Astrocyte (in vitro differentiated cells and primary cell): ENCODE measurements around the gene ZNF408. TPM values are rescaled to one million over a fixed set of nuclear protein-coding genes. Genes with fewer than 3 reads are reported as not detected.

ENCODE experiments used
- DNase-seq: peaks from one replicate; pipeline ENCODE4 v3.0.0-alpha.2; 2010; ENCODE audit warnings: low read depth
- FAIRE-seq: peaks from 2 replicates; lab custom pipeline; 2011; peaks lifted over from hg19 to GRCh38; lab: Jason Lieb, UNC
- H2AFZ ChIP-seq: 2 replicates; pipeline ENCODE4 v1.6.0; 2012; ENCODE audit warnings: low read depth, low read length, inconsistent platforms
- H3K27ac ChIP-seq: 2 replicates; pipeline ENCODE4 v1.5.1; 2011; ENCODE audit warnings: low read depth, low read length, inconsistent platforms
- H3K27me3 ChIP-seq: 2 replicates; pipeline ENCODE4 v1.6.0; 2011; ENCODE audit warnings: low read length, inconsistent platforms; ENCODE audit not compliant: insufficient read depth
- H3K36me3 ChIP-seq: 2 replicates; pipeline ENCODE4 v1.5.1; 2011; ENCODE audit warnings: low read length, inconsistent platforms; ENCODE audit not compliant: insufficient read depth
- H3K4me1 ChIP-seq: 2 replicates; pipeline ENCODE4 v1.5.1; 2011; ENCODE audit warnings: low read length, inconsistent platforms; ENCODE audit not compliant: insufficient read depth
- H3K4me2 ChIP-seq: 2 replicates; pipeline ENCODE4 v1.6.0; 2012; ENCODE audit warnings: low read length, inconsistent platforms
- H3K4me3 ChIP-seq: 2 replicates; pipeline ENCODE4 v1.5.1; 2011; ENCODE audit warnings: low read depth, mild to moderate bottlenecking, low read length, inconsistent platforms; ENCODE audit not compliant: insufficient read depth
- H3K79me2 ChIP-seq: 2 replicates; pipeline ENCODE4 v1.6.0; 2012; ENCODE audit warnings: mild to moderate bottlenecking, low read length, inconsistent platforms; ENCODE audit not compliant: insufficient read depth
- H3K9ac ChIP-seq: 2 replicates; pipeline ENCODE4 v1.6.0; 2012; ENCODE audit warnings: mild to moderate bottlenecking, low read length, inconsistent platforms
- H3K9me3 ChIP-seq: 2 replicates; pipeline ENCODE4 v1.5.1; 2012; ENCODE audit warnings: low read depth, mild to moderate bottlenecking, low read length, inconsistent platforms; ENCODE audit not compliant: insufficient read depth
- H4K20me1 ChIP-seq: 2 replicates; pipeline ENCODE4 v1.6.0; 2012; ENCODE audit warnings: low read length, inconsistent platforms; ENCODE audit not compliant: insufficient read depth
- H3K27ac Mint-ChIP-seq: one replicate; pipeline ENCODE4 v1.8.0; 2021; ENCODE audit warnings: mild to moderate bottlenecking, mixed read lengths; ENCODE audit not compliant: unreplicated experiment
- H3K27me3 Mint-ChIP-seq: one replicate; pipeline ENCODE4 v1.8.0; 2021; ENCODE audit warnings: low read depth, mixed read lengths; ENCODE audit not compliant: unreplicated experiment
- H3K36me3 Mint-ChIP-seq: one replicate; pipeline ENCODE4 v1.8.0; 2021; ENCODE audit warnings: low read depth, mixed read lengths; ENCODE audit not compliant: unreplicated experiment
- H3K4me1 Mint-ChIP-seq: one replicate; pipeline ENCODE4 v1.8.0; 2021; ENCODE audit warnings: low read depth, mixed read lengths; ENCODE audit not compliant: unreplicated experiment
- H3K4me3 Mint-ChIP-seq: one replicate; pipeline ENCODE4 v1.8.0; 2021; ENCODE audit warnings: mild to moderate bottlenecking, moderate library complexity, mixed read lengths; ENCODE audit not compliant: unreplicated experiment
- H3K9me3 Mint-ChIP-seq: one replicate; pipeline ENCODE4 v1.8.0; 2021; ENCODE audit warnings: mild to moderate bottlenecking, mixed read lengths; ENCODE audit not compliant: unreplicated experiment
- EZH2 ChIP-seq: IDR thresholded peaks from 2 replicates; pipeline ENCODE4 v1.6.1; 2012; ENCODE audit warnings: mild to moderate bottlenecking, low read length, inconsistent platforms; ENCODE audit not compliant: insufficient read depth
- total RNA-seq: library from RNA; stranded (reverse); gene quantifications from 2 replicates; pipeline ENCODE4 v1.2.1, GENCODE V29; 2021
- TF ChIP-seq, protein P1 (sequence below): IDR thresholded peaks from 2 replicates; pipeline ENCODE4 v1.5.1; 2011; ENCODE audit warnings: low read depth, mild to moderate bottlenecking, inconsistent platforms, low read length, moderate library complexity; ENCODE audit not compliant: insufficient read depth

ZNF408 gene
- total RNA-seq, 1 donor from 2014 or later: 18.3 TPM

DNA sequence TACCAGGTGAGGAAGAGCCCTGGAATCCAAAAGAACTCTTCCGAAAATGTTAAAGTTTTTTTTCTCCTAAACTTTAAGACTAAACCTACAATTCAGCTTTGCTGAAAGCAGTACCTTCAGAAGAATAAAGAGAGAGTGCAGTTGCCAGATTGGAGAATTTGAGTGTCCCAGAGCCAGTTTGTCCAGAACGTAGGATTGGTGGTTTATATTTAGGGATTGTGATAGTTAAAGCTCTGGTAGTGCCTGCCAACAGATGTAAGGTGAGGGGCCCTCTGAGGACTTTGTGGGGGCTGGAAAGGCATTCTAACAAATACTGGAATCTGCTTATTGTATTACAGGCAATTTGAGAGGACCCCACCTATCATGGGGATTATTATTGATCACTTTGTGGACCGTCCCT is 43.6 kb upstream of the ZNF408 start:
- H3K36me3 Mint-ChIP-seq: peaks cover 25% of the 10 kb centered on the region
- no peak for FAIRE-seq

DNA sequence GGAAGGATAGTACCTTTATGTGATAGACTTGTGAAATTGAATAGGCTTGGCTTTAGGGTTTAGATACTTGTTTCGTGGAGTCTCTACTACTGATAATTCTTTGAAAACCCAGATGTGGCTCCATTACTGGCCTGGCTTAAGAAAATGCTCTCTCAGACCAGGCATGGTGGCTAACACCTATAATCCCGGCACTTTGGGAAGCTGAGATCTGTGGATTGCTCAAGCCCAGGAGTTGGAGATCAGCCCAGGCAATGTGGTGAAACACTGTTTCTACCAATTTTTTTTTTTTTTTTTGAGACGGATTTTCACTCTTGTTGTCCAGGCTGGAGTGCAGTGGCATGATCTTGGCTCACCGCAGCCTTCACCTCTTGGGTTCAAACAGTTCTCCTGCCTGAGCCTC is 42.6 kb upstream of the ZNF408 start:
- peaks cover 33% of the 10 kb centered on the region for H3K4me1 Mint-ChIP-seq
- H3K27ac ChIP-seq: no peak overlapping the region
- H3K27ac Mint-ChIP-seq: peak overlapping the region; percentile 29
- no peak overlapping the region for H2AFZ ChIP-seq
- H3K4me3 Mint-ChIP-seq: no peak overlapping the region
- no peak overlapping the region for H3K4me2 ChIP-seq
- no peaks in the 10 kb centered on the region for H3K27me3 ChIP-seq
- H3K27me3 Mint-ChIP-seq: no peaks in the 10 kb centered on the region
- TF ChIP-seq EZH2: no peak
- TF ChIP-seq, protein P1, sequence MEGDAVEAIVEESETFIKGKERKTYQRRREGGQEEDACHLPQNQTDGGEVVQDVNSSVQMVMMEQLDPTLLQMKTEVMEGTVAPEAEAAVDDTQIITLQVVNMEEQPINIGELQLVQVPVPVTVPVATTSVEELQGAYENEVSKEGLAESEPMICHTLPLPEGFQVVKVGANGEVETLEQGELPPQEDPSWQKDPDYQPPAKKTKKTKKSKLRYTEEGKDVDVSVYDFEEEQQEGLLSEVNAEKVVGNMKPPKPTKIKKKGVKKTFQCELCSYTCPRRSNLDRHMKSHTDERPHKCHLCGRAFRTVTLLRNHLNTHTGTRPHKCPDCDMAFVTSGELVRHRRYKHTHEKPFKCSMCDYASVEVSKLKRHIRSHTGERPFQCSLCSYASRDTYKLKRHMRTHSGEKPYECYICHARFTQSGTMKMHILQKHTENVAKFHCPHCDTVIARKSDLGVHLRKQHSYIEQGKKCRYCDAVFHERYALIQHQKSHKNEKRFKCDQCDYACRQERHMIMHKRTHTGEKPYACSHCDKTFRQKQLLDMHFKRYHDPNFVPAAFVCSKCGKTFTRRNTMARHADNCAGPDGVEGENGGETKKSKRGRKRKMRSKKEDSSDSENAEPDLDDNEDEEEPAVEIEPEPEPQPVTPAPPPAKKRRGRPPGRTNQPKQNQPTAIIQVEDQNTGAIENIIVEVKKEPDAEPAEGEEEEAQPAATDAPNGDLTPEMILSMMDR: no peak
- H3K36me3 Mint-ChIP-seq: peaks cover 22% of the 10 kb centered on the region
- peaks cover under 1% of the 10 kb centered on the region for H4K20me1 ChIP-seq
- no peak overlapping the region for H3K9ac ChIP-seq
- no peak overlapping the region for H3K4me3 ChIP-seq
- no peaks in the 10 kb centered on the region for H3K9me3 Mint-ChIP-seq
- DNase-seq (peak; percentile 62), FAIRE-seq (no peak)
- H3K4me1 ChIP-seq: peaks cover 2% of the 10 kb centered on the region
- H3K79me2 ChIP-seq: no peaks in the 10 kb centered on the region
- H3K36me3 ChIP-seq: peaks cover 48% of the 10 kb centered on the region
- H3K9me3 ChIP-seq: no peaks in the 10 kb centered on the region

More for the DNA sequence above, 43.6 kb upstream of the ZNF408 start:
- no peak overlapping the region for H3K4me3 Mint-ChIP-seq
- TF ChIP-seq, protein P1: no peak
- TF ChIP-seq EZH2: no peak
- H3K27me3 ChIP-seq: no peaks in the 10 kb centered on the region
- H3K9me3 Mint-ChIP-seq: no peaks in the 10 kb centered on the region
- H3K36me3 ChIP-seq: peaks cover 43% of the 10 kb centered on the region
- H3K4me1 Mint-ChIP-seq: peaks cover 32% of the 10 kb centered on the region
- no peaks in the 10 kb centered on the region for H3K9me3 ChIP-seq
- H3K4me2 ChIP-seq: no peak overlapping the region
- no peak for DNase-seq
- no peak overlapping the region for H3K4me3 ChIP-seq
- no peak overlapping the region for H3K27ac ChIP-seq
- H3K79me2 ChIP-seq: no peaks in the 10 kb centered on the region
- H4K20me1 ChIP-seq: no peaks in the 10 kb centered on the region
- no peak overlapping the region for H3K9ac ChIP-seq
- no peak overlapping the region for H2AFZ ChIP-seq
- H3K27ac Mint-ChIP-seq: peak overlapping the region; percentile 58
- H3K4me1 ChIP-seq: no peaks in the 10 kb centered on the region
- no peaks in the 10 kb centered on the region for H3K27me3 Mint-ChIP-seq

DNA sequence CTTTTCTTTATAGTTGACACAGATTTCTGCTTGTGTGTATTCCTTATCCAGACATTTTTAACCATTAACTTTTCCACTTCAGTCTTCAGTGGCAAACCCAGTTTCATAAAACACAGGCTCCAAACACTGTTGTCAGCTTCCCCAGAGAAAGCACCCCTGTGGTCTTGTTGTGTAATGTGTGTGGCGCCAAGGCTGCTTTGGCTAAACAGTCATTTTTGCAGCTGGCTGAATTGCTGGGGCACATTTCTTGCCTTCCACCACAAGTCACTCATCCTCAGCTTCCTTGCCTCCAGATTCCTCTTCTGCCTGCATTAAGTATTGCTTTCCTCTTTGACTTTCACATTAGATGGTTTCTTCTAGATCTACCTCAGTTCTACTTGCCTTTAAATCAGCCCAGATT is 40.9 kb upstream of the ZNF408 start:
- Histone ChIP-seq H3K27me3 (no peaks in the 10 kb centered on the region), H3K4me1 (peaks cover 7% of the 10 kb centered on the region), H3K9ac (no peak overlapping the region), H3K79me2 (no peaks in the 10 kb centered on the region), H4K20me1 (peaks cover 8% of the 10 kb centered on the region), H3K9me3 (no peaks in the 10 kb centered on the region), H3K27ac (no peak overlapping the region), H3K4me2 (no peak overlapping the region), H3K36me3 (peaks cover 49% of the 10 kb centered on the region), H2AFZ (no peak overlapping the region), H3K4me3 (no peak overlapping the region)
- TF ChIP-seq, protein P1: no peak
- TF ChIP-seq EZH2: no peak
- no peaks in the 10 kb centered on the region for H3K9me3 Mint-ChIP-seq
- DNase-seq: peak; percentile 79
- H3K4me1 Mint-ChIP-seq: peaks cover 39% of the 10 kb centered on the region
- H3K4me3 Mint-ChIP-seq: peak overlapping the region; percentile 8
- peak overlapping the region; percentile 29 for H3K27ac Mint-ChIP-seq
- H3K36me3 Mint-ChIP-seq: peaks cover 28% of the 10 kb centered on the region
- no peak for FAIRE-seq
- no peaks in the 10 kb centered on the region for H3K27me3 Mint-ChIP-seq
